Measurements from ENCODE around the gene SLC39A9.

DNA sequence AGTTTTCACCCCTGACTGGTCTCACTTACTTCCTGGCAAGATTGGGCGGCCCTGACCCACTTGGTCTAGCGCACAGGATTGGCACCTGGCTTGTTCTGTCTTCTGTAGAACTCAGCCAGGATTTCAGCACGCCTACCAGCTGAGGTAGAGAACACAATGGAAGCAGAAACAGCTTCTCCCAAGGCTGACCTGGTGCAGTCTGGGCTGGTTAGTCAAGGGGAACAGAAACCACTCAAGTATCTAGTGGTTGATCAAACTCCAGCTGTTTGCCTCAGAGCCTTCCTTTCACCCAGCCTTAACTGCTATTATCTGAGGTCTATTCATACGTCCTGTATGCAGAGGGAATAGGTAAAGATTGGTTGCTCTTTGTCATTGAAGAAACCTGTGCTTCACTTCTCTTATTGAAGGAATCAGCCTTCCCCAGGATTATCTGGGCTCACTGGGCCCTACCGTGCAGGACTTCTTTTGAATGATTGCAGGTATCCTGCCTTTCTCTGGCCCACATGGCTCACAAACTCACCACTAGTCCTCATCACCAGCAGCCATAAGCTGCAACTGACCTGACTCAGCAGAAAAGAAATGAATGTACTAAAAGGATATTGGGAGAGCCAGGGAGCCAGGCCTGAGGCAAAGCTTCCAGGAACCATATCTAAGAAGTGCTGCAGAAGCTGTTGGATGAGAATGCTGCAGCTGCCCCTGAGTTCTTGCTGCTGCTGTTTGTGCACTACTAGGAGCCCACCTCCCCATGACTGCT is 83.5 kb downstream of the SLC39A9 start:
- TF ChIP-seq CTCF (IDR thresholded peaks at IDR 0.05 in 4 of 5, conservative IDR thresholded peaks at IDR 0.05 in 1 of 5): no peak
- no peak for TF ChIP-seq POLR2A (IDR thresholded peaks at IDR 0.05)

Data from gastrocnemius medialis (tissue), 4 donors.